HFFc6 (cell line): ENCODE data around the gene RARB. TPM values are rescaled to one million over a fixed set of nuclear protein-coding genes. Genes with fewer than 3 reads are reported as not detected.

Experiments used
- DNase-seq: peaks from one replicate; pipeline ENCODE4 v3.0.0-alpha.2; 2018
- H3K27ac Mint-ChIP-seq: 2 replicates; pipeline ENCODE4 v1.8.0; 2020; ENCODE audit warnings: mild to moderate bottlenecking, mixed read lengths
- H3K27me3 Mint-ChIP-seq: 2 replicates; pipeline ENCODE4 v1.8.0; 2021; ENCODE audit warnings: mild to moderate bottlenecking, moderate library complexity, mixed read lengths; ENCODE audit not compliant: insufficient read depth
- H3K36me3 Mint-ChIP-seq: 2 replicates; pipeline ENCODE4 v1.8.0; 2021; ENCODE audit warnings: low read depth, mixed read lengths
- H3K4me1 Mint-ChIP-seq: 2 replicates; pipeline ENCODE4 v1.8.0; 2020; ENCODE audit warnings: low read depth, mixed read lengths
- H3K4me3 Mint-ChIP-seq: 2 replicates; pipeline ENCODE4 v1.8.0; 2020; ENCODE audit warnings: mild to moderate bottlenecking, moderate library complexity, mixed read lengths
- H3K9me3 Mint-ChIP-seq: 2 replicates; pipeline ENCODE4 v1.8.0; 2020; ENCODE audit warnings: mild to moderate bottlenecking, mixed read lengths
- total RNA-seq, 6 experiments: library from RNA; stranded (reverse); fragmentation: NEBNext Ultra II Directional; extraction: Animal tissue kit (Norgen Biotek cat#: 25700); gene quantifications; 2 replicates in 1 of 6; 3 replicates in 5 of 6; pipeline ENCODE4 v1.2.3, GENCODE V29; 2021
- TF ChIP-seq, protein P1 (sequence below): fragments of 200-600 bp; sonication (generic); IDR thresholded peaks from 2 replicates; pipeline ENCODE4 v1.5.0; 2021; ENCODE audit warnings: antibody characterized with exemption, mild to moderate bottlenecking

The RARB gene
- total RNA-seq, 6 experiments from 2014 or later = 1.6 to 2.4 (median 1.8) TPM; not detected in 2

DNA sequence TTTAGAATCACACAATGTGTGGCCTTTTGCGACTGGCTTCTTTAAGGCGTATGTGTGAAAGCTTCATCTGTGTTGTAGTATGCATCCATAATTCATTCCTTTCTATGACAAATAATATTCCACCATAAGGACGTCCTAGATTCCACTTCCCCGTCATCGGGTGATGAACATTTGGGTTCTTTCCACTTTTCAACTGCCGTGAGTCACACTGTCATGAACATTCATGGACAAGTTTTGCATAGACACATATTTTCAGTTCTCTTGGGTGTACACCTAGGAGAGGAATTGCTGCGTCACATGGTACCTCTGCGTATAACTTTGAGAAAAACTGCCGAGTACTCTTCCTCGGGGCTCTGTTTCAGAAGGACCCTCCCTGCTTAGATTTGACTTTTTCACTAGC, 139.3 kb downstream of the RARB start:
- Mint-ChIP-seq H3K27ac (no peak overlapping the region), H3K9me3 (no peaks in the 10 kb centered on the region), H3K4me3 (no peak overlapping the region)

DNA sequence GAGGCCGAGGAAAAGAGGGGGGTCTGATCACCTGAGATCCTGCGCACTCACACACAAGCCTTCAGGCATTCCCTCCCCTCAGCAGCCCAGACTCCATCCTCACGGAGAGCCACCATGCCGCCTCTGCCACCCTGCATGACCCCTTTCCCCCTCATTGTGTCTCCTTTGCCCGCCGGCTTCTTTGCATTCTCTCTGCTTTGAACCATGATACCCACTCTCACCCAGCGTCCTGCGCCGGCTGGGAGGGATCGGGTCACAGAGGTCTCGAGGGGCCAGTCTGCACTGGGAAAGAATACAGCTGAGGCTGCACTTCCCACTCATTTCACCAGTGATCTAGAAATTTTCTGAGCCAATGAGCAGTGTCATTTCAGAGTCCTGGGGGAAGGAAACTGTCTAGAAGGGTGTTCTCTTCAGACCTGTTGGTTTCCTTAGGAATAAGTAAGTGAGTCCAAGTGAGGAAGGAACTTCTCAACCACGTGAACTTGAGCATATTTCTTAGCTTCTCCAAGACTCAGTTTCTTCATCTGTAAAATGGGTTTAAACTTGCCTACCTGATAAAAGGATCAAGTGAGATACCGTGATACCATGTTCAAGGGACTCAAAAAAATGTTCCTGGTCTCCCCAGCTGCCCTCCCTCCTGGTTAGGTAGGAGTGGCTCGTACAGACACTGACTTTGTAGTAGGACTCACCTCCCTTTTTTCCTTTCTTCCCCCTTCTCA, 139.9 kb downstream of the RARB start:
- Mint-ChIP-seq H3K4me3 (no peak overlapping the region), H3K4me1 (peaks cover 28% of the 10 kb centered on the region), H3K9me3 (no peaks in the 10 kb centered on the region), H3K27ac (no peak overlapping the region), H3K36me3 (no peaks in the 10 kb centered on the region; the same call in 1 of the 2 replicates), H3K27me3 (0 out of 2 replicates have a peak, but pooled peaks cover 3% of the 10 kb centered on the region)
- TF ChIP-seq, protein P1, sequence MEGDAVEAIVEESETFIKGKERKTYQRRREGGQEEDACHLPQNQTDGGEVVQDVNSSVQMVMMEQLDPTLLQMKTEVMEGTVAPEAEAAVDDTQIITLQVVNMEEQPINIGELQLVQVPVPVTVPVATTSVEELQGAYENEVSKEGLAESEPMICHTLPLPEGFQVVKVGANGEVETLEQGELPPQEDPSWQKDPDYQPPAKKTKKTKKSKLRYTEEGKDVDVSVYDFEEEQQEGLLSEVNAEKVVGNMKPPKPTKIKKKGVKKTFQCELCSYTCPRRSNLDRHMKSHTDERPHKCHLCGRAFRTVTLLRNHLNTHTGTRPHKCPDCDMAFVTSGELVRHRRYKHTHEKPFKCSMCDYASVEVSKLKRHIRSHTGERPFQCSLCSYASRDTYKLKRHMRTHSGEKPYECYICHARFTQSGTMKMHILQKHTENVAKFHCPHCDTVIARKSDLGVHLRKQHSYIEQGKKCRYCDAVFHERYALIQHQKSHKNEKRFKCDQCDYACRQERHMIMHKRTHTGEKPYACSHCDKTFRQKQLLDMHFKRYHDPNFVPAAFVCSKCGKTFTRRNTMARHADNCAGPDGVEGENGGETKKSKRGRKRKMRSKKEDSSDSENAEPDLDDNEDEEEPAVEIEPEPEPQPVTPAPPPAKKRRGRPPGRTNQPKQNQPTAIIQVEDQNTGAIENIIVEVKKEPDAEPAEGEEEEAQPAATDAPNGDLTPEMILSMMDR = no peak
- no peak for DNase-seq

More for the DNA sequence above, 139.3 kb downstream of the RARB start:
- TF ChIP-seq, protein P1 = no peak
- H3K36me3 Mint-ChIP-seq = no peaks in the 10 kb centered on the region; the same call in 1 of the 2 replicates
- H3K27me3 Mint-ChIP-seq = 0 out of 2 replicates have a peak, but pooled peaks cover 3% of the 10 kb centered on the region
- peaks cover 23% of the 10 kb centered on the region for H3K4me1 Mint-ChIP-seq
- DNase-seq = no peak

DNA sequence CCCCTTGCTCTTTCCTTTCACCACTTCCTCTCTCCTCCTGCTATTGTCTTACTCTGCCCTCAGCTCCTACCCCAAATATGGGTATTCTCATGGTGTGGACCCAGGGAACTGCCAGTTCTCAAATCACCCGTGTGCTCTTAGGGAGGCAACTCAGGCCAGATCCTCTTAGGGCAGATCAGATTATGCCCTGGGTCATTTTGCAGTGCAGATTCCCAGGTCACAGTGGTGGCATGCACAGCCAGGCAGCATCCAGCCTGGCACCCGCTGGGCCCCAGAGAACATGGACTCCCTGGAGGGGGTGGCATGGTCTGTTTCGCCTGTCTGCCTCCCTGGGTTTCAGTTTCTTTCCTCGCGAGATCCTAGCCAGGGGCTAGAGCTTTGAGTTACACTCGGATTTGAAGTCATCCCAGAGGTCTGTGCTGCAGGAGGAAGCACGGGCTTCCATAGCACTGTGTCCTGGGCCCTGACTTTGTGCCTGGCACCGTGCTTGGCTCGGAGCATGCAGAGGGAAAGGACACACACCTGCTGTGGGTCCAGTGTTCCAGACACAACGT, 140.5 kb downstream of the RARB start:
- Mint-ChIP-seq H3K27me3 (0 out of 2 replicates have a peak, but pooled peaks cover 3% of the 10 kb centered on the region), H3K36me3 (no peaks in the 10 kb centered on the region; the same call in 1 of the 2 replicates), H3K4me1 (peaks cover 35% of the 10 kb centered on the region), H3K9me3 (no peaks in the 10 kb centered on the region), H3K4me3 (no peak overlapping the region), H3K27ac (no peak overlapping the region)
- DNase-seq = no peak
- TF ChIP-seq, protein P1 = no peak

DNA sequence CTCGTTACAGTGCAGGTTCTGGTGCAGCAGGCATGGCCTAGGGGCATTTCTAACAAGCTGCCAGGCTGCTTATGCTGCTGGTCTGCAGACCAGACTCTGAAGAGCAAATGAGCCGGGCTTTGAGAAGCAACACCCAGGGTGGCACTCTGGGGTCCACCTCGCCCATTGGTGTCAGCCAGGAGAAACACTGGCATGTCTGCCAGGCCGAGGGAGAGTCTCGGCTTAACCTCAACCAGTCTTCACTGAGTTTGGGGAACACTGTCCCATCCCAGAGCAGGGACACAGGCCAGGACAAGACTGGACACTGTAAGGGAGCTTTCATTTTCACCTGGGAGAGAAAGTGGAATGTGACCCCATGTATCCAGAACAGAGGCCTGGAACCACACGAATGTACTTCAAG, 143.2 kb downstream of the RARB start:
- Mint-ChIP-seq H3K36me3 (no peaks in the 10 kb centered on the region; the same call in 1 of the 2 replicates), H3K27ac (no peak overlapping the region), H3K9me3 (no peaks in the 10 kb centered on the region), H3K27me3 (0 out of 2 replicates have a peak, but pooled peaks cover 3% of the 10 kb centered on the region), H3K4me3 (no peak overlapping the region), H3K4me1 (peaks cover 50% of the 10 kb centered on the region)
- no peak for DNase-seq
- TF ChIP-seq, protein P1 = no peak

DNA sequence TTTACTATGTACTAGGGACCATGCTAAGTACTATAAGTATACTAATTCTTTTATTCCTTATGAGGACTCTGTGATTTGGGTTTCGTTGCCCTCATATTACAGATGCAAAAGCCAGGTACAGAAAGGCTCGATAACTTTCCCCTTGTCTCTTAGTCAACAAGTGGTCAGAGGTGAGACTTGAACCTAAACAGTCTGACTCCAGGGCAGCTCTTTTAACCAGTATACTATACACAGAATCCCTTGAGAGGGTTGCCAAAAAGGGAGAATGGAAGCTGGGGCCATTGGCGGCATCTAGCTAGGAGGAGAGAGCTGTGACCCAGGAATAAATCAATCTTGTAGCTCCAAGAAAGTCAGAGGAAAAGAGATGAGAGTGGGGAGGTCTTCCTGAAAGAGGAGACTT, 144.3 kb downstream of the RARB start:
- H3K36me3 Mint-ChIP-seq = no peaks in the 10 kb centered on the region; the same call in 1 of the 2 replicates
- DNase-seq = peak; percentile 27
- TF ChIP-seq, protein P1 = no peak
- peaks cover 7% of the 10 kb centered on the region; the same call in 1 of the 2 replicates for H3K27me3 Mint-ChIP-seq
- peak overlapping the region; percentile 99 for H3K27ac Mint-ChIP-seq
- H3K4me1 Mint-ChIP-seq = peaks cover 57% of the 10 kb centered on the region
- peak overlapping the region; percentile 84 for H3K4me3 Mint-ChIP-seq
- no peaks in the 10 kb centered on the region for H3K9me3 Mint-ChIP-seq
